Lower lobe of right lung (tissue), 2 donors: ENCODE data around the gene RIMBP3C. TPM values are rescaled to one million over a fixed set of nuclear protein-coding genes. Genes with fewer than 3 reads are reported as not detected.
"Not testable (repeated sequence)": the region's sequence is repeated elsewhere in the genome, so short reads cannot be mapped to it uniquely, and the experiment has no call there.

Source experiments
- ATAC-seq, 2 donors: fragments of 200-7000 bp; cut with Tn5 transposase; one replicate each; pipeline ENCODE4 v1.9.1; 2020 to 2022; ENCODE audit warnings: mild to moderate bottlenecking in 2 of 2, moderate library complexity in 2 of 2
- DNase-seq: peaks from one replicate; pipeline ENCODE4 v3.0.0-alpha.2; 2020
- H3K27ac ChIP-seq: fragments of 200-600 bp; one replicate; pipeline ENCODE4 v1.8.0; 2022
- H3K27me3 ChIP-seq: fragments of 200-600 bp; one replicate; pipeline ENCODE4 v1.8.0; 2022; ENCODE audit warnings: low read depth
- H3K36me3 ChIP-seq: fragments of 200-600 bp; one replicate; pipeline ENCODE4 v1.8.0; 2022; ENCODE audit warnings: mild to moderate bottlenecking
- H3K4me1 ChIP-seq: fragments of 200-600 bp; one replicate; pipeline ENCODE4 v1.8.0; 2022
- H3K4me3 ChIP-seq: fragments of 200-600 bp; one replicate; pipeline ENCODE4 v1.8.0; 2022; ENCODE audit warnings: mild to moderate bottlenecking
- H3K9me3 ChIP-seq: fragments of 200-600 bp; one replicate; pipeline ENCODE4 v1.8.0; 2022
- CTCF ChIP-seq: fragments of 200-600 bp; IDR thresholded peaks from one replicate; pipeline ENCODE4 v1.8.0; 2022; ENCODE audit warnings: antibody characterized with exemption, mild to moderate bottlenecking
- intact Hi-C: fragments of 100-400 bp; cut with DNase I; formaldehyde crosslinking; loops from one replicate; pipeline ENCODE4 v1.11.0; 2022
- long read RNA-seq: library from polyadenylated mRNA; unstranded; transcript quantifications from one replicate; pipeline ENCODE4 v2.0.0, GENCODE V29; 2021
- total RNA-seq: library from RNA; stranded (reverse); fragmentation: NEBNext Ultra II Directional; extraction: Animal tissue kit (Norgen Biotek cat#: 25700); gene quantifications from one replicate; pipeline ENCODE4 v1.2.1, GENCODE V29; 2021
- donor health status: DM: no; HTN: yes; CAD: no; lungs with severe emphysema.

Gene RIMBP3C
- 0.47 TPM for total RNA-seq
- long read RNA-seq = 0 reads

- H3K36me3 ChIP-seq, ATAC-seq, H3K27me3 ChIP-seq, DNase-seq, H3K9me3 ChIP-seq, H3K27ac ChIP-seq, H3K4me3 ChIP-seq, intact Hi-C loops, H3K4me1 ChIP-seq: not testable (repeated sequence)
Observed at GRCh38 chr22:21551361-21551760, at the start of gene RIMBP3C. RIMBP3C (minus strand) TSS chr22:21551461; CDS start chr22:21550976, 485 bp downstream.

- H3K27ac ChIP-seq = no peak overlapping the region
- peaks cover 6% of the 10 kb centered on the region for H3K4me1 ChIP-seq
- DNase-seq = no peak
- peaks cover 31% of the 10 kb centered on the region for H3K36me3 ChIP-seq
- TF ChIP-seq CTCF = no peak
- H3K27me3 ChIP-seq = no peaks in the 10 kb centered on the region
- ATAC-seq = no peak
- no peak overlapping the region for H3K4me3 ChIP-seq
- intact Hi-C loops = no loop called here
- no peaks in the 10 kb centered on the region for H3K9me3 ChIP-seq
Observed at GRCh38 chr22:21599053-21599893, 48.0 kb upstream of the RIMBP3C start.

GRCh38 chr22:21598302-21598701 lies 47.0 kb upstream of the RIMBP3C start:
- ATAC-seq = no peak
- peaks cover 41% of the 10 kb centered on the region for H3K36me3 ChIP-seq
- no peaks in the 10 kb centered on the region for H3K27me3 ChIP-seq
- TF ChIP-seq CTCF = no peak
- intact Hi-C loops = no loop called here
- H3K4me1 ChIP-seq = peaks cover 6% of the 10 kb centered on the region
- no peak for DNase-seq
- no peak overlapping the region for H3K27ac ChIP-seq
- no peak overlapping the region for H3K4me3 ChIP-seq
- no peaks in the 10 kb centered on the region for H3K9me3 ChIP-seq

GRCh38 chr22:21596356-21597135 lies 45.3 kb upstream of the RIMBP3C start:
- H3K4me3 ChIP-seq, H3K27ac ChIP-seq, H3K27me3 ChIP-seq, H3K9me3 ChIP-seq, ATAC-seq, intact Hi-C loops, DNase-seq: not testable (repeated sequence)
- Histone ChIP-seq H3K4me1 (peaks cover 14% of the 10 kb centered on the region), H3K36me3 (peaks cover 51% of the 10 kb centered on the region)

- peaks cover 28% of the 10 kb centered on the region for H3K4me1 ChIP-seq
- peaks cover 51% of the 10 kb centered on the region for H3K36me3 ChIP-seq
- no peak overlapping the region for H3K4me3 ChIP-seq
- TF ChIP-seq CTCF = no peak
- intact Hi-C loops = no loop called here
- no peaks in the 10 kb centered on the region for H3K9me3 ChIP-seq
- no peak overlapping the region for H3K27ac ChIP-seq
- ATAC-seq = peak; percentile 20 to 28
- H3K27me3 ChIP-seq = no peaks in the 10 kb centered on the region
- DNase-seq = no peak
Observed at GRCh38 chr22:21594865-21595452, 43.7 kb upstream of the RIMBP3C start.

- no peak overlapping the region for H3K4me3 ChIP-seq
- no peak for TF ChIP-seq CTCF
- no peaks in the 10 kb centered on the region for H3K9me3 ChIP-seq
- no peak for DNase-seq
- peaks cover 35% of the 10 kb centered on the region for H3K4me1 ChIP-seq
- H3K27ac ChIP-seq = no peak overlapping the region
- ATAC-seq = no peak
- H3K27me3 ChIP-seq = no peaks in the 10 kb centered on the region
- intact Hi-C loops = no loop called here
- peaks cover 51% of the 10 kb centered on the region for H3K36me3 ChIP-seq
Observed at GRCh38 chr22:21593406-21594232, 42.4 kb upstream of the RIMBP3C start.
